K562 (cell line): ENCODE results near the gene CA5B.

Source experiments
- MBD2 ChIP-seq: sonication (generic); IDR thresholded peaks from 2 replicates; pipeline ENCODE4 v1.6.1; 2016; ENCODE audit warnings: low read depth, borderline replicate concordance
- NFE2L1 ChIP-seq: fragments of 450-650 bp; IDR thresholded peaks from 2 replicates; pipeline ENCODE4 v1.6.1; 2016; ENCODE audit warnings: missing genetic modification characterization, low read depth, mild to moderate bottlenecking, missing compliant biosample characterization, moderate library complexity, borderline replicate concordance
- ZNF23 ChIP-seq: fragments of 250-450 bp; sonication (Bioruptor Pico); IDR thresholded peaks from 2 replicates; pipeline ENCODE4 v1.4.0; 2020; ENCODE audit warnings: mild to moderate bottlenecking

GRCh38 chrX:15739886-15740285 is 1.8 kb downstream of the CA5B start:
- no peak for TF ChIP-seq NFE2L1 (tag)
- no peak for TF ChIP-seq MBD2
- no peak for TF ChIP-seq ZNF23 (CRISPR knock-in tag)
